Progenitor cell of endocrine pancreas (in vitro differentiated cells): ENCODE data around the gene HOXC9. TPM values are rescaled to one million over a fixed set of nuclear protein-coding genes. Genes with fewer than 3 reads are reported as not detected.

Experiments
- DNase-seq: peaks from one replicate; pipeline ENCODE4 v3.0.0; 2021; ENCODE audit warnings: low spot score; ENCODE audit not compliant: unreplicated experiment
- H3K27ac Mint-ChIP-seq: 2 replicates; pipeline ENCODE4 v1.8.0; 2021; ENCODE audit warnings: mild to moderate bottlenecking, moderate library complexity, mixed read lengths
- H3K27me3 Mint-ChIP-seq: 2 replicates; pipeline ENCODE4 v1.8.0; 2021; ENCODE audit warnings: mixed read lengths
- H3K36me3 Mint-ChIP-seq: 2 replicates; pipeline ENCODE4 v1.8.0; 2022; ENCODE audit warnings: mixed read lengths; ENCODE audit not compliant: insufficient read depth
- H3K4me1 Mint-ChIP-seq: 2 replicates; pipeline ENCODE4 v1.8.0; 2021; ENCODE audit warnings: low read depth, mixed read lengths
- H3K4me3 Mint-ChIP-seq: 2 replicates; pipeline ENCODE4 v1.8.0; 2021; ENCODE audit warnings: low read depth, mild to moderate bottlenecking, moderate library complexity, mixed read lengths
- H3K9me3 Mint-ChIP-seq: 2 replicates; pipeline ENCODE4 v1.8.0; 2021; ENCODE audit warnings: low read depth, mixed read lengths
- CTCF ChIP-seq: fragments of 200-600 bp; sonication (generic); IDR thresholded peaks from one replicate; pipeline ENCODE4 v1.5.0; 2021; ENCODE audit warnings: antibody characterized with exemption, mild to moderate bottlenecking; ENCODE audit not compliant: unreplicated experiment
- total RNA-seq: library from RNA; stranded (reverse); gene quantifications from 2 replicates; pipeline ENCODE4 v1.2.1, GENCODE V29; 2021

The HOXC9 gene
- total RNA-seq, 1 donor from 2014 or later = not detected

GRCh38 chr12:54032627-54033100 lies 32.7 kb downstream of the HOXC9 start, which contains the start of gene HOXC5:
HOXC5 (plus strand) TSS chr12:54033050; CDS start chr12:54033123, 73 bp downstream.
- peak within 1 kb of the TSS; percentile 80 for H3K4me3 Mint-ChIP-seq
- H3K36me3 Mint-ChIP-seq = no peaks in the 10 kb centered on the region
- no peaks in the 10 kb centered on the region for H3K9me3 Mint-ChIP-seq
- TF ChIP-seq CTCF = peak; percentile 97
- H3K27me3 Mint-ChIP-seq = peaks cover 84% of the 10 kb centered on the region
- peaks cover 22% of the 10 kb centered on the region for H3K4me1 Mint-ChIP-seq
- peak within 1 kb of the TSS; percentile 86 for H3K27ac Mint-ChIP-seq
- peak; percentile 85 for DNase-seq

GRCh38 chr12:54033106-54033979 lies 33.4 kb downstream of the HOXC9 start:
- Mint-ChIP-seq H3K4me3 (peak overlapping the region; percentile 80), H3K9me3 (no peaks in the 10 kb centered on the region), H3K36me3 (no peaks in the 10 kb centered on the region), H3K4me1 (peaks cover 22% of the 10 kb centered on the region), H3K27me3 (peaks cover 84% of the 10 kb centered on the region), H3K27ac (peak overlapping the region; percentile 86)
- no peak for DNase-seq
- TF ChIP-seq CTCF = no peak

GRCh38 chr12:54033980-54034784 lies 34.2 kb downstream of the HOXC9 start:
- no peak for DNase-seq
- Mint-ChIP-seq H3K36me3 (no peaks in the 10 kb centered on the region), H3K4me3 (peak overlapping the region; percentile 65), H3K27me3 (peaks cover 87% of the 10 kb centered on the region), H3K9me3 (no peaks in the 10 kb centered on the region), H3K4me1 (peaks cover 20% of the 10 kb centered on the region), H3K27ac (no peak overlapping the region)
- no peak for TF ChIP-seq CTCF

- H3K27ac Mint-ChIP-seq = peak overlapping the region; percentile 42
- H3K4me1 Mint-ChIP-seq = peaks cover 19% of the 10 kb centered on the region
- H3K36me3 Mint-ChIP-seq = no peaks in the 10 kb centered on the region
- H3K9me3 Mint-ChIP-seq = no peaks in the 10 kb centered on the region
- H3K27me3 Mint-ChIP-seq = peaks cover 88% of the 10 kb centered on the region
- no peak for TF ChIP-seq CTCF
- DNase-seq = no peak
- peak overlapping the region; percentile 65 for H3K4me3 Mint-ChIP-seq
Observed at GRCh38 chr12:54034785-54035310, 34.9 kb downstream of the HOXC9 start.
